ENCODE measurements around the gene MITD1. TPM values are rescaled to one million over a fixed set of nuclear protein-coding genes. Genes with fewer than 3 reads are reported as not detected.

The MITD1 gene
- total and polyA plus RNA-seq, 2 of the 8 experiments (the other 6 are each of a cell fraction or from before 2014, with no cell fraction given) = 15.2 to 31.7 TPM

DNA sequence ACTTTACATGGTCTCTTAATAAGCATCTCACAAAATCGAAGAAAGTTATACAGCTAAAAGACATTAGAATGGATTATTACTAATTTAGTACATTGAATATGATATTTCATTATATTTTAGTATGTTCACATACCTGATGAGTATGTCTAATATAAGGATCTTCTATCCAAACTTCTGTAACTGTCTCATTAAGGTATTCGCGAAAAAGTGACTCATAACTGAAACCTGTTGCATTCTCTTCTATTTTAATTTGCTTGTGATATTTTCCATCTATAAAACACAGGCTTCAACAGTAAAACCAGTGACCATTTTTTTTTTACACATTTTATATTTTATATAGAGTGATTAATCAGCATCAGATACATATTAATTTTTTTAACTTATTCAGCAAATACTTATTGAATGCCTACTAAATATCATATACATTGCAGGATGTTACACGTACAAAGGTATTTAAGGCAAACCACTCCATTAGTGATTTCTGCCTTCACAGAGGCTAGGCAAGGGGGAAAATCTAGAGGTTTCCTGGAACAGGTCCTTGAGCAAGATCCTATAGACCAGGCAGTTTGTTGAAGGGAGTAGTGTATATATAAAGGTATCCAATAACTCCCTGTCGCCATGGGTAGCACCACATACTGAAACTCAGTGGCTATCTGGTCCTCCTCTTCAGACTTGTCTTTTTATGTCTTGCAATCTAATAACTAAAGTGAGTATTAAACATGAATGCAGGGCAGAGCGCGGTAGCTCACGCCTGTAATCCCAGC lies 9.3 kb downstream of the MITD1 start:
- ChIA-PET CTCF (ENCODE audit: partially characterized antibody) (interaction anchor here (0.7 to 1.4 kb wide), 4 partner anchors 9 to 527 kb away, joined by 3 to 6 read pairs (median 4); no protein-coding TSS in a partner anchor), POLR2A (ENCODE audit: partially characterized antibody) (interaction anchor here (0.6 to 1.3 kb wide), 4 partner anchors 8 to 143 kb away, joined by 3 to 7 read pairs (median 4); partner anchors contain the start of genes MITD1 and MRPL30)
- H2BK15ac ChIP-seq (ENCODE audit: low read length) = no peak overlapping the region
- no peaks in the 10 kb centered on the region for H3K27me3 ChIP-seq (replicated peaks in 1 of 4; ENCODE audit: control insufficient read depth in 3 of 4, extremely low read depth in 1 of 4, insufficient read depth in 3 of 4, low read length in 3 of 4)
- H3K36me3 ChIP-seq (ENCODE audit: control insufficient read depth in 2 of 4, insufficient read depth in 4 of 4, low read length in 3 of 4) = peaks cover 0 to 33% (median 8%) of the 10 kb centered on the region in 4 experiments; a peak in 6 of 8 replicates
- no peak overlapping the region for H3K4me3 ChIP-seq (ENCODE audit: extremely low read depth in 1 of 4, insufficient read depth in 2 of 4, low read depth in 3 of 4, low read length in 4 of 4)
- H3K4ac ChIP-seq (replicated peaks; ENCODE audit: insufficient read length, low read depth, low read length) = no peak overlapping the region
- no peak overlapping the region for H3K18ac ChIP-seq (ENCODE audit: extremely low read depth, low read length)
- no peaks in the 10 kb centered on the region for H3K23me2 ChIP-seq (ENCODE audit: low read depth, low read length)
- H3K14ac ChIP-seq (ENCODE audit: insufficient read length) = no peak overlapping the region
- H4K8ac ChIP-seq (ENCODE audit: extremely low read depth, insufficient read depth, low read length) = no peak overlapping the region
- H3K9ac ChIP-seq (replicated peaks in 1 of 4; ENCODE audit: extremely low read depth in 1 of 4, low read depth in 3 of 4, low read length in 3 of 4) = no peak overlapping the region
- H3K4me2 ChIP-seq (ENCODE audit: insufficient read depth in 1 of 2, low read depth in 2 of 2, low read length in 2 of 2) = no peak overlapping the region
- FAIRE-seq (no peak), DNase-seq (ENCODE audit: low read depth in 1 of 2, low spot score in 2 of 2) (no peak)
- no peak overlapping the region for H4K91ac ChIP-seq (replicated peaks; ENCODE audit: insufficient read length, low read length)
- H3K79me1 ChIP-seq (ENCODE audit: low read depth, low read length) = no peaks in the 10 kb centered on the region
- H2BK12ac ChIP-seq (ENCODE audit: low read depth, low read length) = no peak overlapping the region
- no peak overlapping the region for H3K56ac ChIP-seq (replicated peaks; ENCODE audit: insufficient read length, low read depth, low read length)
- no peak overlapping the region for H2BK5ac ChIP-seq (ENCODE audit: low read depth, low read length)
- no peaks in the 10 kb centered on the region for H3K4me1 ChIP-seq (replicated peaks in 1 of 4; ENCODE audit: control insufficient read depth in 3 of 4, insufficient read depth in 4 of 4, low read length in 3 of 4)
- H3K9me3 ChIP-seq (ENCODE audit: insufficient read depth in 2 of 2, low read depth in 1 of 2, low read length in 1 of 2) = no peaks in the 10 kb centered on the region
- no peaks in the 10 kb centered on the region; a peak in 1 of 4 replicates for H3K79me2 ChIP-seq (ENCODE audit: control insufficient read depth in 1 of 2, insufficient read depth in 2 of 2, low read length in 2 of 2)
- H2BK120ac ChIP-seq (replicated peaks; ENCODE audit: low read depth, low read length) = no peak overlapping the region
- WGBS, 2 experiments (ENCODE audit: extremely low coverage in 1 of 2, insufficient coverage in 1 of 2, insufficient read length in 1 of 2, insufficient replicate concordance in 2 of 2, low coverage in 1 of 2, low lambda C conversion rate in 2 of 2, missing lambda C conversion rate in 1 of 2) = 93% methylated on average over 8 of the region's 8 CpGs; no CpG with 5 or more reads in 1 of the 2 experiments
- H4K20me1 ChIP-seq (replicated peaks in 1 of 2; ENCODE audit: control insufficient read depth in 1 of 2, insufficient read depth in 2 of 2, low read length in 2 of 2) = peaks cover 0 to 3% of the 10 kb centered on the region in 2 experiments
- no peak overlapping the region for H3K27ac ChIP-seq (ENCODE audit: low read depth, low read length)
- H2AK5ac ChIP-seq (ENCODE audit: low read depth, low read length) = no peak overlapping the region
- no peak overlapping the region for H2AFZ ChIP-seq (ENCODE audit: low read length)
- H2BK20ac ChIP-seq (ENCODE audit: low read length) = no peak overlapping the region
- H3K23ac ChIP-seq (ENCODE audit: insufficient read length) = no peak overlapping the region
- H4K5ac ChIP-seq (ENCODE audit: insufficient read length, low read depth, low read length) = no peak overlapping the region
- TF ChIP-seq RAD21 (IDR thresholded peaks at IDR 0.05 in 1 of 2, conservative IDR thresholded peaks at IDR 0.05 in 1 of 2; ENCODE audit: low read depth in 2 of 2, low read length in 2 of 2) (no peak), ASH2L (IDR thresholded peaks at IDR 0.05; ENCODE audit: low read length) (no peak), TAF7 (optimal IDR thresholded peaks at IDR 0.05; ENCODE audit: borderline replicate concordance, low read depth, low read length) (no peak), BACH1 (IDR thresholded peaks at IDR 0.05; ENCODE audit: low read length) (no peak), CTCF (IDR thresholded peaks at IDR 0.05; ENCODE audit: control extremely low read depth in 1 of 3, insufficient read depth in 1 of 3, low read depth in 1 of 3, low read length in 3 of 3) (no peak), CHD1 (IDR thresholded peaks at IDR 0.05; ENCODE audit: low read depth, low read length) (no peak), GTF2F1 (IDR thresholded peaks at IDR 0.05; ENCODE audit: borderline replicate concordance, low read depth, low read length) (no peak), YY1 (IDR thresholded peaks at IDR 0.05; ENCODE audit: low read depth, low read length) (no peak), NANOG (IDR thresholded peaks at IDR 0.05; ENCODE audit: insufficient read depth, low read depth, low read length, poor library complexity, severe bottlenecking) (no peak)
